Measurements from ENCODE around the gene PLA2G4D.
"Not testable (repeated sequence)": the region's sequence is repeated elsewhere in the genome, so short reads cannot be mapped to it uniquely, and the experiment has no call there.

The PLA2G4D gene

DNA sequence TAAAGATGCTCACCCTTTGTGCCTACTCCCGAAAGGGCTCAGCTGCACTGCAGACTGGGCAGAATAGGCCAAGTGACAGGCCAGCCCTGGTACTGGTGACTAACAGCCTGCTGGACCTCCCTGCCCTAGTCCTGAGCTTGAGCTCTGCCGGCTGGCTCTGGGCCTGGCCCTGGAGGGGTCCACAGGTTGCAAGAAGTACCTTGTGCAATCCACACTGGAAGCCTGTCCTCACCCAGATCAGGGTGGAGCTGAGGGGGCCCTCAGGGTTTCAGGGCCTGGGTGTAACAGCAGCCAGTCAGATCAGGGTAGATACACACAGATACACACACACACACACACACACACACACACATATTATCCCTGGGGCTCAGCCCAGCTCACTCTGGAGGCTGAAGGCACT, 27.3 kb upstream of the PLA2G4D start:
- no peak for DNase-seq (ENCODE audit: low spot score)

DNA sequence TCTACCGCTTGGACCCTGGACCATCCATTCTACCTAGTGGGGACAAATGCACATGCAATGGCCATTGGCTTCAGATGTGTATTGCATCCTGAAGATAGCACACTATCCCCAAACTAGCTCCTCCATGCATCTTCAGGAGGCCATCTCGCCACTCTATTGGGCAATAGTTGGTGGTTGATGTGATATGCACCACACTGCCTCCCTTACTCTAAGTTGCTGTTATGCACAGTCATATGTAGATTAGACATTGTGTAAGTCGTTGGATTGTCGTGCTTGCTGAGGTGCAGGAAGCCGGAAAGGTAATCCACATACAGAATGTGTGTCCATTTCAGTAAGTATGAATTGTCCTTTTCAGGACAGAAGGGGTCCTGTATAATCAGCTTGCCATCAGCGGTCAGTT, 26.7 kb upstream of the PLA2G4D start:
- no peak for DNase-seq (ENCODE audit: low spot score)

DNA sequence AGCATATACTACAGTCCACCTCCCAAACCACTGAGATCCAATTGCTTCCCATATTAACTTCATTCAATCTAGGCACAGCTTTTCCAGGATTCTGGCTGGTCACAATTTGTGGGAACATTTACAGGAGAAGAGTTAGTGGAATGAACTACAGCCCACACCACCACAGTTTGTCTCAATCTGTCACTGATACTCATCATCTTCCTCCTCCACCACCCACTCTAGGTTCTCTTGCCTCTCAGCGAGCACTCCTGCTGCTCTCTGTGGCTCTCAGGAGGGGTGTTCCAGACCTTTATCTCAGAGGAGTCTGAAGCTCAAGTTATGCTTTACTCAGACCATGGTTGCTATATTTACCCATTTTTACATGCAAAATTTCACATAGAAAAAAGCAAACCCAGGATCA, 25.9 kb upstream of the PLA2G4D start:
- no peak for DNase-seq (ENCODE audit: low spot score)

DNA sequence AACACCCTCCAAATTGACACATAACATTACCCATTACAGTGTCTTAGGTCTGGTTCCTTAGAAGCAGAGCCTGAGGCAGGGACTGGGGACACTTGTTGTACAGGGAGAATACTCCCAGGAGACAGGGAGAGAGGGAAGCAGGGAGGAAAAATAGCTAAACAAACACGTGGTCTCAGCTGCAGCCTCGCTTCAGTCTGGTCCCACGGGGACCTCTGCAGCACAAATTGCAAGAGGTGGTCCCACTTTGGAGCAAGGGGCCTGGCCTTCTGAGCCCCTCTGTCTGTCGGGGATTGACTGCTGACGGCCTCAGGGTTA, 25.0 kb upstream of the PLA2G4D start:
- DNase-seq (ENCODE audit: low spot score), result no peak

DNA sequence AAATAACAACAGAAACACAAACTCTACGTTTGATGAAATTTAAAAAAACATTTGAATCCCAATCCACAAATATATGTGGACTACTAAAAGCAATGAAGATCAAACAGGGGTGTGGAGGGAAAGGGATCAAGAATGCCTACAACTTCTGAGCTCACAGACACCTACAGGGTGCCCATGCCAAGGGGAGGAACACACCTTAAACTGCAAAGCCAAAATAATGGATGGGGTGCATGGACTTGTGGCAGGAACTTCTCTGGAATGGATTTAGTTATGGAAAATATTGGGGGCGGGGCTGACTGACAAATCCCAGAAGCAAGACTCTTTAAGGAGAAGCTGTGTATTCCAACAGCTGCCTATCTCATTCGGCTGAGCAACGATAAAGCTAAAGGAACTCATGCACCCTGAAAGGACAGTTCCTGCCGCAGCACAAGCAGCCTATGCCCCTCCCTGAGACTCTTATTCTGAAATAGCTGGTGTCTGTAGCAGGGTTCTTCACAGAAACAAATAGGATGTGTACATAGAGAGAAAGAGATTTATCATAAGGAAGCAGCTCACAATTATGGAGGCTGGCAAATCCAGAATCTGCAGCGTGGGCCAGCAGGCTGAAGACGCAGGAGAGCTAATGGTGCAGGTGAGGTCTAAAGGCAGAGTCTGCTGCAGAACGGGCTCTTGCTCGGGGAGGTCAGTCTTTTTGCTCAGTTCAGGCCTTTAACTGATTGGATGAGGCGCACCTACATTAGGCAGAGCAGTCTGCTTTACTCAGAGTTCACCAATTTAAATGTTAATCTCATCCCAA, 24.5 kb upstream of the PLA2G4D start:
- no peak for DNase-seq (ENCODE audit: low spot score)

DNA sequence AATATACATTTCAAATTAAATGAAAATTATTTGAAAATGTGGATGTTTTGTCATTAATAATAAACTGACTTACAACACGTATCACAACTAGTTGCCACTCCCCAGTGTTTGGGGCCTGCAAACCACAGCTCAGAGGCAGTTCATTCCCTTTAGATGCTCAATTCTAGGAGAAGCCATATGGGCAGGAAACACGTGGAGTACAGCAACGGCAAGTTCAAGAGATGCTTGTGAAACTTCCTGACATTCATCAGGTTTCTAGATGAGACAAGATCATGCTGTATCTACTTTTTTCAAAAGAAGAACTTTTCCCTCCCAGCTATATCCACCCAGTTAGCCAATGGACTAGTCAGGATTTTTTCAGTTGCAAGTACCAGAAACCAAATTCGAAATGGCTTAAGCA, 17.6 kb upstream of the PLA2G4D start:
- DNase-seq (ENCODE audit: low spot score), result no peak

DNA sequence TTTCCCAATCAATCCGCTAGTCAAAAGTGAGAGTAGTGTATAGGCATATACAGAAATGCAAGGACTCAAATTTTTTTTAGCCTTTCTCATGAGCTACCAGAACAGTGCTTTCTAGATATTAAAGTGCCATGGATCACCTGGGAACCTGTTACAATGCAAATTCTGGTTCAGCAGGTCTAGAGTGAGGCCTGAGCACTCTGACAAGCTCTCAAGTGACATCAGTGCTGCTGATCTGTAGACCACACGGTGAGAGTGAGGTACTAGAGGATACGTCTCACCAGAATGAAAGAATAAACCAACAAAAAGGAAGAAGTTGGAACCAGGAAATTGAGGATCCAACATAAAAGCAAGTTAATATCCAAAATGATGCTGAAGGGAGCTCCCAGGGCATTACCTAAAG, 16.0 kb upstream of the PLA2G4D start:
- DNase-seq (ENCODE audit: low spot score), result no peak

DNA sequence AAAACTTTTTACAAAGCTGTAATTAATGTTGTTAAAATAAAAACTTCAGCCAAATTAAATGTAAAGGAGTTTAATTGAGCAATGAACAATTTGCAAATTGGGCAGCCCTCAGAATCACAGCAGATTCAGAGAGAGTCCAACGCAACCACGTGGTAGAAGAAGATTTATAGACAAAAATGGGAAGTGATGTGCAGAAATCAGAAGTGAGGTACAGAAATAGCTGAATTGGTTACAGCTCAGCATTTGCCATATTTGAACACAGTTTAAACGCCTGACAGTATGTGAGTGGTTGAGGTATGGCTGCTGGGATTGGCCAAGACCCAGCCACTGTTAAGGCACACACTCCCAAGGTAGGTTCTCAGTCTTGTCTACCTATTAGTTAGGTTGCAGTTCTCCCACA, 14.4 kb upstream of the PLA2G4D start:
- DNase-seq (ENCODE audit: low spot score), result no peak

DNA sequence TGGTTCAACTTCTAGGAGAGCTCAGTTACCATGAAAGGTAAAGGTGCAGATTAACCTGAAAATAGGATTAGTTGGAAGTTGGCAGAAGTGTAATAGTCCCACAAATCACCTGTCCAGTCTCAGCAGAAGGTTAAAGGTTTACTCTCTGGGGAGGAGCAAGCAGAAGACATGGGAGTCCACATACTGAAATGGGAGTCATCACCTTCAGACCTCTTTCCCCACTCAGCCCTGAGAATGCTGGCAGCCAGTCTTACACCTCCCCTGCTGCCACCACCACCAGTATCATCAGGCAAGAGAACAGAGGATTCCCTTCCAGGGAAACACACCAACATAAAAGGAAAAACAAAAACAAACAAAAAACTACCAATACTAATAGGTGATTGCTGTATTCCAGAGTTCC, 13.8 kb upstream of the PLA2G4D start:
- peak; percentile 43 for DNase-seq (ENCODE audit: low spot score)

DNA sequence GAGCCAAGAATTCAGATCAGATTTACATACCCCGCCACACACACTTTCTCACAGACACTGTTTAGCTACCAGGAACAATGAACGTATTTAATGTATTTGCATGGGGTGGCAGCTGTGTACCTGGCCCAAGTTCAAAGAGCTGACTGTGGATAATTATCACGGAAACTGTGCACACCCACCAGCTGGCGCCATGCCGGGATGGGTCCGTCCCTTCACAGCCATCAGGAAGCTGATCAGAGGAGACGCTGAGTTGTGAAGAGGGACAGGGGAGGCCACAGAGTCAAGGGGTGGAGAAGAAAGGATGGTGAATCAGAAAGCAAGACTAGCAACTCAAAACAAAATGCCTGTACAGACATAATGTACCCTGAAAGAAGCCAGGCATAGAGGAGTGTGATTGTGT, 13.1 kb upstream of the PLA2G4D start:
- DNase-seq (ENCODE audit: low spot score), result no peak

DNA sequence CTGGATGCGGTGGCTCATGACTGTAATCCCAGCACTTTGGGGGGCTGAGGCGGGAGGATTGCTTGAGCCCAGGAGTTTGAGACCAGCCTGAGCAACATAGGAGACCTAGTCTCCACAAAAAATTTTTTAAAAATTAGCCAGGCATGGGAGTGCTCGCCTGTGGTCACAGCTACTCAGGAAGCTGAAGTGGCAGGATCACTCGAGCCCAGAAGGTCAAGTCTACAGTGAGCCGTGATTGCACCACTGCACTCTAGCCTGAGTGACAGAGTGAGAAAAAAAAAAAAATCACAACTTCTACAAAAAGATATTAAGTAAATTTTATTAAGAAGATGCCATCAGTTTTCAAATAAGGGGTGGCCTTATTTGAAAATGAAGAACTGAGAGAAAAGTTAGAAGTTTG, 11.9 kb upstream of the PLA2G4D start:
- DNase-seq (ENCODE audit: low spot score), result peak; percentile 22

DNA sequence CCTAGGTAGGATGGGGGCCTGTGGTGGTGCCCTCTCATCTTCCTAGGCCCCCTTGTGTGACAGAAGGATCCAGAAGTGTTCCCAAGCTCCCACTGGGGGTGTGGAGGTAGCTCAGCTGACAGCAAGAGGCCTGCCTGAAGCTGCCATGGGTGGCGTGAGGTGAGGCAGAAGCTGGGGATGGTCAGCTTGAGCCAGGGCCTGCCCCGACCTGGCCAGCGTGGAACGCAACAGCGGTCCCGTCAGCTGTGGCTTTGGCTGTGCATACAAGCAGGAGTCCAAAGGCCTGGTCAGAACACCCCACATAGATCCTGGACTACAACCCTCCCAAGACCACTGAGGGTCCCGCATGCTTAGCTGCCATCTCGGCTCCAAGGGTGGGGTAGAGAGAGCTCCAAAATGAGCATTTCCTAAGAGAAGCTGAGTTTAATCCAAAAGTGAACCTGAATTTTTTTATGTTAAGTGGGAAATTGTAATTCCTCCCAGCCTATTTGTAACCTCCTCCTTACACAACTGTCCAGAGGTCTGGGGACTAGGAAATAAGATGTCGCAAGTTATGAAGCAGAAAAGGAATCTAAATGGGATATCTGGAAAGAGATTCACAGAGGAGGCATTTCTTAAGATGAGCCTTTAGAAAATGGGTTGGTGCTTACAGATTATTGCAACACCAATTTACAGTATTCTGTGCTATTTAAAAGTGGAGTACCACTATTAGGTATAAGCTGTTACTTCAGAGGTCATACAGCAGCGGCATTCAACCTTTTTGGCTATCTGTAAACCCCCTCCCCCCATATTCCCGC, 9.9 kb upstream of the PLA2G4D start:
- DNase-seq (ENCODE audit: low spot score), result no peak

DNA sequence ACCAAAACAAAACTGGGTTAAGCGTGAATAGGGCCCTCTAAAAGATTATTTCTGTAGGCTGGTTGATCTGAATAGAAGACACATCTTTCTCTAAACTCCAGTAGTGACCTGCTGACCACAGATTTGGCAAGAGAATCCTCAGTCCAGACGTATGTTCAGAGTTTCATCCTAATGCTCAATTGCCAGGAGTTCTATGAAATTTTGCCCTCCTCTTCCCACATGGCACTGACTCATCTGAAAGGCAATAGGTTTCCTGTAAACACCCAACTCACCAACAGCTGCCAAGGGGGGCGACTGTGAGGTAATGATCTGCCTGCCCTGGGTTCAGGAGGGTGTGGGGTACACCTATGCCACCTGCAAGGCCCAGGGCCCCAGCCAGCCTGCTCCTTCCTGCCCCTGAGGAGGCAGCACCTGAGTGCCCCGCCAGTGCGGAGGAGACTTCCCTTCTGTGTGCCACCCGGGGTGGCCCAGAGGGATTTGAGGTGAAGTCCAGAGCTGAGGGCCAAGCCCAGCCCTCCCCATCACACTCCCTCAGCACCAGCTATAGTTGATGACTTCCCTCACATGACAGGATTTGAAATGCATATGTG, 8.4 kb upstream of the PLA2G4D start:
- DNase-seq (ENCODE audit: low spot score), result peak; percentile 54

DNA sequence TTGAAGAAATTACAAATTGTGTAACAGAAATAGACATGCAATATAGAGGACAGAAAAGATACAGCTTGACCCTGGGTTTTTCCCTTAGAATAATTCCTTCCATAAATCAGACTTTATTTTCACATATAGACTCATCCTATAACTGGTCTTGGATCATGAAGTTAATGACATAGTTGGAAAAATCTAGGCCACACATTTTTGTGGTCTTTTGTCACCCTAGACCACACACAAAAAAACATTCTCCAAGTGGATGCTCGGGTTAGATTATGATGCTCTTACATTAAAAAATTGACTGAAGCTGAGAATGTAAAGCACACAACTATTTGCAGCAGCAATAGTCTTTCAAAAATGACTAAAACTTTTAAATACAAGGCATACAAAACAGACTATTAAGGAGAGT, 7.5 kb upstream of the PLA2G4D start:
- peak; percentile 16 for DNase-seq (ENCODE audit: low spot score)

DNA sequence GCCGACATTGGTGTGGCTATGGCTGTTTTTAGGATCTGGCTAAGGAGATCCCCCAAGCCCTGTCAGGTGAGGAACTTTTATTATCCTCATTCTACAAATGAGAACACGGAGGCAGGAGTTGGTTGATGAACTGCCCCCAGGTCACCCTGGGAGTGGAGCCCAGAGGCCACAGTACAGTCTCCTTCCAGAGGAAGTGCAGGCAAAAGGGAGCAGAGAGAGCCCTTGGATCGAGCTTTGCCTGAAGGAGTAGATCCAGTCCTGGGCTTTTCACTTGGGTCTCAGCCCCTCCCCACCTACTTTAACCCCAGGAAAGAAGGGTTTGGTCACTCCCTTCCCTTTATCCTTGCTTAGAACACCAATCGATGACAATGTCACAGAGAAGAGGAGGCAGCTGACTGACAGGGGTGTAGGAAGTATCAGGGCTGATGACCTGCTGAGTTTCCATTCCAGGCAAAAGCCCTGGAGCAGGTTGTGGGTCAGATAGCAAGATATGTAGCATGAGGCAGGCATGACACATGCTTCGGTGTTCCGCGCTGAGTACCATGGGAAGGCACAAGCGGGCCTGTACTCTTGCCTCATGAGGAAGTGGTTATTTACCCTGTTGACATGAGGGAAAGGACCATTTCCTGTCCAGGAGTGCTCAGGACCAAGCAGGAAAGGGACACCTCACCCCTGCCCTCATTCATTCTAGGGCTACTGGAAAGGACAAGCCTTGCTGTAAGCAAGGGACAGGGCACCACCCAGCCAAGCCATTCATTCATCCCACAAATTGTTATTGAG, 5.8 kb upstream of the PLA2G4D start:
- peak; percentile 74 for DNase-seq (ENCODE audit: low spot score)

DNA sequence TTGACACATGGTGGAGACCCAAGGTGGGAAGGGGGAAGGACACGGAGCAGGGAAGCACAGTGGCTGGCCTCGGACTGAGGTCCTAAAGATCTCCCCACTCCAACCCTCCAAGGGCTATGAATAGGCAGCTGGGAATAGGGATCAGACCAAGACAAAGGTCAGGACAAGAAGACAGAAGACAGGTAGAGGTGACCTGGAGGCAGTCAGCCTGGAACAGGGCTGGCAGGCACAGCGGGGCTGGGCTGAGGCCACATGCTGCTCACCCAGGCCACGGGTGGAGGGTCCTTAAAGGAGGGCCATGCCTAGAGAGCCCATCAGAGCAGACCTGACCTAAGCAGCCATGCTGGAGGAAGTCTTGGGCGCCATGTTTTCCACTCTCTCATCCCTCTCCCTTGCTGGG, 2.7 kb upstream of the PLA2G4D start:
- DNase-seq (ENCODE audit: low spot score), result no peak

DNA sequence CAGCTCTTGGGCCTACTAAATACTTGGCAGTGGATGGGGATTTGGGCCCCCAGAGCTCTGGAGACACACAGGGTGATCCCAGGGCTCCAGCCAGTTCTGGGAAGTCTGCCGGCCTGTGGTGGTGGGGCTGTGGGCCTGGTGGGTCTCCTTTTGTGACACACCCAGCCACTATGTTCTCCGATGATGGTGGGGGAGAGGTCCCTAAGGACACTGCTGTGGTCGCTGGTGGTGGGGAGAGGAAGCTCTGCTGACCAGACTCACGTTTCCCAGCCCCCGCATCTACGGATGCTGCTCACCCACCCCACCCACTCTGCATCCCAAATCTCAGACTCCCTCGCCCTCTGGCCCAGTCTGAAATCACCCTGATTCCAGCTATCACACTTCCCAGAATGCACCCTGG, 396 bp downstream of the PLA2G4D start:
- no peak for DNase-seq (ENCODE audit: low spot score)

DNA sequence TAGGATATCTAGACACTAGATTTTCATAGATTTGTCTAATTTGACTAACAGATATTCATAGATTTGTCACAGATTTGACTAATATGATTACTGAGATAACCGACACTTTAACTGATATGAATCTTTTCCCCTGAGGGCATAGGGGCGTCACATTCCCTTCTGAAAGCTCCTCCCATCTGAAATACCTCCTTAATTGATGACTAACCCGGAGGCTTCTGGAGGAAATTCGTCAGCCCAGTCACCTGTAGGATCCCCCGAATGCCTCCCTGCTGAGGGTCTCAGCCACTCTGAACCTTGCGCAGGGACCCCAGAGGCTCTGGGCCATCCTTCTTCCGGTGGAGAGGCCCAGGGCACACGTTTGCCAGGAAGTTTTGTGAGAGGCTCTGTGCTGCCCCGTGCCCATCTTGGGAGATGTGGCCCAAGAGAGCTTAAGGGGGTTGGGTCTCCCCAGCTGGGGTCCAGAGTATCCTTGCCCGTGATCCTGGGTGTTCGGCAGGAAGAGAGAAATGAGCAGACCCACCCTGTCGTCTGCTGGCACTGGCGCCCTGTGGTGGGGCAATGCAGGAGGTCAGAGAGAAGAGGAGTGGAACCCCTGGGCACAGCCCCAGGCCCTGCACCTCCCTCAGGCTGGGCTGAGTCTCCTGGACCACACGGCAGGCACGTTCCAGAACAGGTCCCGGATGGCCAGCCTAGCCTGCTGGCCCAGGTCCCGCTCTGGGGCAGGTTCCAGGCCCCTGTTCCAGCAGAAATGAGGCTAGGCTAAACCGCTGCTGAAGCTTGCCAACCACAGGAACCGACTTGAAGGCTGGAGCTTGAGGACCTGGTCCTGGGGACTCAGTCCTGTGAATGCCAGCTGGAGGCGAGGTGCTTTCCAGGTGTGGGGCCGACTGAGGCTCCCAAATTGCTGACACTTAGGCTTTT, 1.7 kb downstream of the PLA2G4D start:
- DNase-seq (ENCODE audit: low spot score), result peak; percentile 34

DNA sequence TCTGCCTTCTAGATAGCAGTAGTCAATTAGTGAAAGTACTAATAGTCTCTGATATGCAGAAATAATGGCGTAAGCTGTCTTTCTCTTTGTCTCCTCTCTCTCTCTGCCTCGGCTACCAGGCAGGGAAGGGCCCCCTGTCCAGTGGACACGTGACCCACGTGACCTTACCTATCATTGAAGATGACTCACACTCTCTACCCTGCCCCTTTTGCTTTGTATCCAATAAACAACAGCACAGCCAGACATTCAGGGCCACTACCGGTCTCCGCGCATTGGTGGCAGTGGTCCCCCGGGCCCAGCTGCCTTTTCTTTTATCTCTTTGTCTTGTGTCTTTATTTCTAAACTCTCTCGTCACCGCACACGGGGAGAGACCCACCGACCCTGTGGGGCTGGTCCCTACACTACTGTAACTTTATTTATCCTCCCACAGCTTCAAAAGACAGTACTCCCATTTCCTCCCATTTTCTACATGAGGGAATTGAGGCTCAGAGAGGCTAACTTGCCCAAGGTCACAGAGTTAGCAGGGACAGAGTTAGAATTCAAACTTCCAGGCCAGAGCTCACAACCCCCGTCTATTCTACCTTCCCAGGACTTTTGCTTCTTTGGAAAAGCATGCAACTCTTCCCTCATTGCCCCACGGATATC, 2.5 kb downstream of the PLA2G4D start:
- DNase-seq (ENCODE audit: low spot score), result not testable (repeated sequence)

DNA sequence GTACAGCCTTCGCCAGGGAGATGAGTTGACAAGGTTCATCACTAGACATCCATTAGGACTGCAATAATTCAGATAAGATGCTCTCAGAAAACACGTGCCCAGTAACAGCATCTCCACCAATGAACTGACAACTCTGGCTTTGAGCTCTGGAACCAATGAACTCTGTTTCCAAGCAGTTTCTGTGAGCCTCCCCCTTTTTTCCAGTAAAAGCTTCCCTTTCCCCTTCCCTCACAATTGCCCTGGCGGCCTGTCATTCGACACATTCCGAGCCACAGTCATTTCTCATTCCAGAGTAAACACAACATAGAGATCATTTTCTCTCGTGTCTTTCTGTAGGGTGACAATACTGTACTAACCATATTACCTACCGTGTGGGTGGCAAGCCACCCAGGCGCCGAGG, 3.6 kb downstream of the PLA2G4D start:
- DNase-seq (ENCODE audit: low spot score), result no peak

DNA sequence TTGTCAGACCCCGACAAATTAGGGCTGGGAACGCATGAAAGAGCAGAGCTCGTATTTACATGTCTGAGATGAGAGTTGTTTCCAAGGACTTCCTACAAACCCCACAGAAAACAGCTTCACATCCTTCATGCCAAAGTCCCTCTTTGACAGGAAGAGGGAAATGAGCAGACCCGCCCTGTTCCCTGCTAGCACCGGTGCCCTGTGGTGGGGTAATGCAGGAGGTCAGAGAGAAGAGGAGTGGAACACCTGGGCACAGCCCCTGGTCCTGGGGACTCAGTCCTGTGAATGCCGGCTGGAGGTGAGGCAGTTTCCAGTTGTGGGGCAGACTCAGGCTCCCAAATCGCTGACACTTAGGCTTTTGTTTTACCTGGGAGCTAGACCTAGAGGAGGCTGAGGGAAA, 4.0 kb downstream of the PLA2G4D start:
- DNase-seq (ENCODE audit: low spot score), result no peak

Data from kidney tubule cell (primary cell).